ENCODE results near the gene KDM2A.
A peak's percentile ranks its signal among the peaks of the same experiment; 100 is the strongest.
"Not testable (repeated sequence)": the region's sequence is repeated elsewhere in the genome, so short reads cannot be mapped to it uniquely, and the experiment has no call there.

Gene KDM2A

DNA sequence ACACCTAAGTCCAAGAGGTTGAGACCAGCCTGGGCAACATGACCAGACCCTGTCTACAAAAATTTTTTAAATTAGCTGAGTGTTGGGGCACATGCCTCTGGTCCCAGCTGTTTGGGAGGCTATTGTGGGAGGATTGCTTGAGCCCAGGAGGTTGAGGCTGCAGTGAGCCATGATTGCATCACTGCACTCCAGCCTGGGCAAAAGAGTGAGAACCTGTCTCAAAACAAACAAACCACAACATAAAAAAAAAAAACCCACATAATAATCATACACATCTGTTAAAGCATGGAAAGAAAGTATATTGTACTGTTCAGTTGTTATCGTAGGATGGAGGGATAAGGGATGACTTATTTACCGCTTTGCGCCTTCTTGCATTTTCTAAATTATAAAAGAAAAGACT lies 111.3 kb downstream of the KDM2A start:
- no peak for TF ChIP-seq CTCF (IDR thresholded peaks at IDR 0.05; ENCODE audit: insufficient read depth, low read length, missing control alignments)
- no peak overlapping the region for H3K4me3 ChIP-seq (ENCODE audit: low read depth, low read length)
- ChIA-PET CTCF (interaction anchor here (0.7 to 1.0 kb wide), 2 partner anchors 9 to 149 kb away, joined by 4 to 6 read pairs; no protein-coding TSS in a partner anchor), POLR2A (no interaction called here)
- DNase-seq (ENCODE audit: low read depth, low spot score), result no peak

DNA sequence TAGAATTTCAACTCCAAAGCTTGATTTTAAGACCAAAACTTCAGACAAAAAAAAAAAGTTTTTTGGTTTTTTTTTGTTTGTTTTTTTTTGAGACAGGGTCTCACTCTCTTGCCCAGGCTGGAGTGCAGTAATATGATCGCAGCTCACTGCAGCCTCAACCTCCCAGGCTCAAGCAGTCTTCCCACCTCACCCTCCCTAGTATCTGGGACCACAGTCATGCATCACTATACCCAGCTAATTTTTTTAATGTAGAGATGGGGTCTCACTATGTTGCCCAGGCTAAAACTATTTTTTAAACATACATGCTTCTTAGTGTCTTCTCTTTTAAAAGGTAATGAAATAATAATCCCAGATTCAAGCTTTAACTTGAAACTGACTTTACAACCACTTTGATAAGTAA lies 111.8 kb downstream of the KDM2A start:
- H3K4me3 ChIP-seq (ENCODE audit: low read depth, low read length), result no peak overlapping the region
- ChIA-PET CTCF (interaction anchor here (0.7 to 1.0 kb wide), 2 partner anchors 9 to 150 kb away, joined by 4 to 6 read pairs; no protein-coding TSS in a partner anchor), POLR2A (interaction anchor here (0.5 kb wide), 1 partner anchor 614 kb away, joined by 3 read pairs; the partner anchor contains the start of gene RBM14)
- DNase-seq (ENCODE audit: low read depth, low spot score), result no peak
- no peak for TF ChIP-seq CTCF (IDR thresholded peaks at IDR 0.05; ENCODE audit: insufficient read depth, low read length, missing control alignments)

DNA sequence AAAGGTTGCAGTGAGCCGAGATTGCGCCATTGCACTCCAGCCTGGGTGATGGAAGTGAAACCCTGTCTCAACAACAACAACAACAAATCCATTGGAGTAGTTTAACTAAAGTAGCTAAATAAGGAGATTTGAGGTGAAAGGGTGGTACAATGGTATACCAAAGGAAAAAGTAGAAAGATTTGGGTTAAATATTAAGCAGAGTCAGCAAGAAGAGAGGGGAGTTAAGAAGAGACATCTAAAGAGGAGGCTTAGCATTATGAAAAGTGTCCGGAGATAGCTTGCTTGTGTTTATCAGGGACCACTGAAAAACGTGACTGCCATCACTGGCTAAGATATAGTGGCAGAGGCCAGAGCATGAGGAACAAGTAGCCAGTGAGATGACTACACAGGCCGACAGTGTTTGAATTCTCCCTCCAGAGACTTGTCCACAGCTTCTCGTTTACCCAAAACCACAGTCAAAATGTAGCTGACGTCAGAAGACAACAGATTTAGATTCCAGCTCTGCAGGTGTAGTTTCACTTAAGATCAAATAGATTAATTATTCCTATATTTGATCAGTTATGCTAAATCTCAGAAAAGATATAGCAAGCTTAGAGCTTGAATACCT lies 114.6 kb downstream of the KDM2A start:
- no peak overlapping the region for H3K4me3 ChIP-seq (ENCODE audit: low read depth, low read length)
- TF ChIP-seq CTCF (IDR thresholded peaks at IDR 0.05; ENCODE audit: insufficient read depth, low read length, missing control alignments), result no peak
- no peak for DNase-seq (ENCODE audit: low read depth, low spot score)
- CTCF ChIA-PET, result interaction anchor here (1.5 kb wide), 1 partner anchor 16 kb away, joined by 5 read pairs; no protein-coding TSS in a partner anchor
- POLR2A ChIA-PET, result interaction anchor here (0.6 kb wide), 1 partner anchor 139 kb away, joined by 3 read pairs; no protein-coding TSS in a partner anchor

GRCh38 chr11:67234571-67234970 lies 115.5 kb downstream of the KDM2A start:
- POLR2A ChIA-PET; DNase-seq (ENCODE audit: low read depth, low spot score); H3K4me3 ChIP-seq (ENCODE audit: low read depth, low read length); CTCF ChIA-PET: not testable (repeated sequence)

GRCh38 chr11:67237574-67237973 lies 118.5 kb downstream of the KDM2A start:
- H3K4me3 ChIP-seq (ENCODE audit: low read depth, low read length), result no peak overlapping the region
- ChIA-PET CTCF (interaction anchor here (1.4 to 5.6 kb wide), 2 partner anchors 25 to 145 kb away, joined by 3 to 36 read pairs; no protein-coding TSS in a partner anchor), POLR2A (no interaction called here)
- no peak for DNase-seq (ENCODE audit: low read depth, low spot score)
- no peak for TF ChIP-seq CTCF (IDR thresholded peaks at IDR 0.05; ENCODE audit: insufficient read depth, low read length, missing control alignments)

- CTCF ChIA-PET, result interaction anchor here (0.8 to 5.6 kb wide), 10 partner anchors 8 to 184 kb away, joined by 3 to 36 read pairs (median 4); no protein-coding TSS in a partner anchor
- POLR2A ChIA-PET, result interaction anchor here (0.6 to 1.5 kb wide), 10 partner anchors 12 to 135 kb away, joined by 3 to 7 read pairs (median 4); partner anchors contain the start of gene KDM2A
- H3K4me3 ChIP-seq (ENCODE audit: low read depth, low read length), result peak overlapping the region; percentile 41
- TF ChIP-seq CTCF (IDR thresholded peaks at IDR 0.05; ENCODE audit: insufficient read depth, low read length, missing control alignments), result no peak
- DNase-seq (ENCODE audit: low read depth, low spot score), result no peak
Observed at GRCh38 chr11:67238894-67239782, 120.1 kb downstream of the KDM2A start.
